Transverse colon (tissue), 4 donors: ENCODE measurements around the gene CABP7. TPM values are rescaled to one million over a fixed set of nuclear protein-coding genes. Genes with fewer than 3 reads are reported as not detected.

Experiments used
- DNase-seq: peaks from one replicate; pipeline ENCODE4 v3.0.0-alpha.2; 2019
- H3K27ac ChIP-seq, 4 donors: fragments of 200-600 bp; sonication (generic); 2 replicates each; pipeline ENCODE4 v1.5.1; 2016 to 2018; ENCODE audit warnings: inconsistent platforms in 4 of 4
- H3K27me3 ChIP-seq: fragments of 200-600 bp; sonication (generic); 2 replicates; pipeline ENCODE4 v1.5.1; 2017; ENCODE audit warnings: inconsistent platforms
- H3K36me3 ChIP-seq, 4 donors: fragments of 200-600 bp; sonication (generic); 2 replicates each; pipeline ENCODE4 v1.5.1; 2017 to 2019; ENCODE audit warnings: inconsistent platforms in 4 of 4
- H3K4me1 ChIP-seq, 4 donors: fragments of 200-600 bp; sonication (generic); 2 replicates each; pipeline ENCODE4 v1.5.1; 2017 to 2020; ENCODE audit warnings: inconsistent platforms in 4 of 4
- H3K4me3 ChIP-seq, 4 donors: fragments of 200-600 bp; sonication (generic); 1 replicate in 1 of 4; 2 replicates in 3 of 4; pipeline versions ENCODE4 v1.5.1 to v1.6.1; 2017 to 2019; ENCODE audit warnings: inconsistent platforms in 4 of 4
- H3K9me3 ChIP-seq, 2 donors: fragments of 200-600 bp; sonication (generic); 2 replicates each; pipeline ENCODE4 v1.5.1; 2017 to 2019; ENCODE audit warnings: inconsistent platforms in 2 of 2
- EP300 ChIP-seq: sonication (generic); formaldehyde crosslinking; IDR thresholded peaks from one replicate; pipeline ENCODE4 v1.6.1; 2017; ENCODE audit warnings: antibody characterized with exemption, low read depth
- POLR2A ChIP-seq: fragments of 450-650 bp; IDR thresholded peaks from one replicate; pipeline ENCODE4 v1.6.1; 2016; ENCODE audit warnings: antibody characterized with exemption, mild to moderate bottlenecking, moderate library complexity
- POLR2AphosphoS5 ChIP-seq, 3 donors: sonication (generic); formaldehyde crosslinking; IDR thresholded peaks; one replicate each; pipeline ENCODE4 v1.6.1; 2016; ENCODE audit warnings: antibody characterized with exemption in 3 of 3
- WGBS, 2 donors: methylation state at CpG; one replicate each; pipeline ENCODE4 v1.1.5; 2018; ENCODE audit warnings: low coverage in 1 of 2; 5-methylcytosine and 5-hydroxymethylcytosine counted together
- in situ Hi-C, 4 donors: fragments of 200-750 bp; cut with MboI; loops; one replicate each; pipeline versions ENCODE4 v1.15.0 to v1.15.1; 2017; ENCODE audit warnings: low sequenced_read_pairs in 3 of 4, low pct_ligation_motif_present in 1 of 4, low pct_unique_long_range_greater_than_20kb in 1 of 4
- intact Hi-C: fragments of 100-400 bp; cut with DNase I; formaldehyde crosslinking; loops from one replicate; pipeline ENCODE4 v1.15.1; 2023; ENCODE audit warnings: low total_unique reads
- total RNA-seq, 4 donors: library from RNA; depleted of rRNA; stranded (reverse); fragments of >200 nt; gene quantifications; one replicate each; pipeline ENCODE4 v1.1.0, GENCODE V29; 2016
- TF ChIP-seq, protein P1 (sequence below), 5 experiments: fragments of 200-600 bp in 3 of 5; fragments of 450-650 bp in 2 of 5; sonication (generic) in 3 of 5; IDR thresholded peaks; 1 replicate in 2 of 5; 2 replicates in 3 of 5; pipeline ENCODE4 v1.5.1; 2016 to 2017; ENCODE audit warnings: antibody characterized with exemption in 5 of 5, inconsistent platforms in 3 of 5, mild to moderate bottlenecking in 2 of 5, moderate library complexity in 1 of 5

Gene CABP7
- total RNA-seq, 4 donors from 2014 or later: not detected

DNA sequence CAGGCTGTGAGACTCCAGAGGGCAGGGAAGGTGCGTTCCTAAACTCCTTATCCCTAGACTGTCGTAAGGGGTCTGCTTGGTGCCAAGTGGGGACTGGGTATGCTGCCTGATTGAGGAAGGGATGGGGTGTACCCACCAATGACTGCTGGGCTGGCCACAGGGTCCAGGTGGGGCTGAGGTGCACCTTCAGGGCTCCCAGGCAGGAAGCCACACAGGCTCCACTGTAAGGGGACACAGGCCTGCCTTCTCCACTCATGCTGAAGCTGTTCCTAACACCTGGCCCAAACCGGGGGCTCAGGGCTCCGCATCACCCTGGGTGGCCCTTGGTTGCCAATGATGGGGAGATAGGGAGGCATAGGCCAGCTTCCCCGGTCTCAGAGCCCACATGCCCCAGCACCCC lies 20.4 kb downstream of the CABP7 start:
- H3K36me3 ChIP-seq: no peaks in the 10 kb centered on the region
- H3K4me1 ChIP-seq: no peaks in the 10 kb centered on the region
- H3K27ac ChIP-seq: no peak overlapping the region
- no peak overlapping the region for H3K4me3 ChIP-seq
- H3K27me3 ChIP-seq: no peaks in the 10 kb centered on the region
- intact Hi-C loops (no loop called here), in situ Hi-C loops (no loop called here)
- H3K9me3 ChIP-seq: no peaks in the 10 kb centered on the region
- DNase-seq: no peak
- WGBS, 2 donors: 92% methylated on average over 5 of the region's 5 CpGs; no CpG with 5 or more reads in 1 of the 2 donors
- TF ChIP-seq, protein P1, sequence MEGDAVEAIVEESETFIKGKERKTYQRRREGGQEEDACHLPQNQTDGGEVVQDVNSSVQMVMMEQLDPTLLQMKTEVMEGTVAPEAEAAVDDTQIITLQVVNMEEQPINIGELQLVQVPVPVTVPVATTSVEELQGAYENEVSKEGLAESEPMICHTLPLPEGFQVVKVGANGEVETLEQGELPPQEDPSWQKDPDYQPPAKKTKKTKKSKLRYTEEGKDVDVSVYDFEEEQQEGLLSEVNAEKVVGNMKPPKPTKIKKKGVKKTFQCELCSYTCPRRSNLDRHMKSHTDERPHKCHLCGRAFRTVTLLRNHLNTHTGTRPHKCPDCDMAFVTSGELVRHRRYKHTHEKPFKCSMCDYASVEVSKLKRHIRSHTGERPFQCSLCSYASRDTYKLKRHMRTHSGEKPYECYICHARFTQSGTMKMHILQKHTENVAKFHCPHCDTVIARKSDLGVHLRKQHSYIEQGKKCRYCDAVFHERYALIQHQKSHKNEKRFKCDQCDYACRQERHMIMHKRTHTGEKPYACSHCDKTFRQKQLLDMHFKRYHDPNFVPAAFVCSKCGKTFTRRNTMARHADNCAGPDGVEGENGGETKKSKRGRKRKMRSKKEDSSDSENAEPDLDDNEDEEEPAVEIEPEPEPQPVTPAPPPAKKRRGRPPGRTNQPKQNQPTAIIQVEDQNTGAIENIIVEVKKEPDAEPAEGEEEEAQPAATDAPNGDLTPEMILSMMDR (IDR thresholded peaks at IDR 0.05): no peak
- TF ChIP-seq POLR2AphosphoS5 (IDR thresholded peaks at IDR 0.05): no peak
- no peak for TF ChIP-seq EP300
- no peak for TF ChIP-seq POLR2A

GRCh38 chr22:29741926-29742325 lies 22.1 kb downstream of the CABP7 start:
- 93 to 100% methylated on average over 1 to 2 of the region's 2 CpGs for WGBS, 2 donors
- no peaks in the 10 kb centered on the region for H3K9me3 ChIP-seq
- H3K4me1 ChIP-seq: no peaks in the 10 kb centered on the region
- peaks cover 0 to 5% (median 0%) of the 10 kb centered on the region in 4 donors for H3K36me3 ChIP-seq
- TF ChIP-seq POLR2AphosphoS5 (IDR thresholded peaks at IDR 0.05): no peak
- TF ChIP-seq, protein P1 (IDR thresholded peaks at IDR 0.05): no peak
- no peak for TF ChIP-seq EP300
- TF ChIP-seq POLR2A: no peak
- in situ Hi-C loops: no loop called here
- no peak overlapping the region for H3K27ac ChIP-seq
- no peak overlapping the region for H3K4me3 ChIP-seq
- no peak for DNase-seq
- H3K27me3 ChIP-seq: no peaks in the 10 kb centered on the region
- intact Hi-C loops: no loop called here

DNA sequence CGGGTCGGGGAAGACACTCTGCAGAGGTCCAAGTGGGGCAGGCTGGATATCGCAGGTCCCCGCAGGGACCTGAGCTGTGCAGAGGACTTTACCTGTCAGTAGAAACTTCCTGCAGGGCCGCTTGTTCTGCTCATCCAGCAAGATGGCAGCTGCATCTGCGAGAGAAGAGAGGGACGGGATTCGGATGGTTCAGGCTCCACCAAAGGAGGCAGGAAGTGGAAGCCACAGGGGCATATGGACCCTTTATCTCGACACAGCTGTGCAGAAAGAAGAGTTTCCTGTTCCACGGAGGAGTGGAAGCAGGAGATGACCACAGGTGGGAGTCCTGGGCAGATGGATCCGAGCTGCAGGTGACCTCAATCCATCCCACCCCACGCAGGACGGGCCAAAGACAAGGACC lies 22.5 kb downstream of the CABP7 start:
- peaks cover 0 to 5% (median 0%) of the 10 kb centered on the region in 4 donors for H3K36me3 ChIP-seq
- in situ Hi-C loops: no loop called here

GRCh38 chr22:29744902-29745301 lies 25.1 kb downstream of the CABP7 start:
- in situ Hi-C loops: no loop called here
- WGBS, 2 donors: 80% methylated on average over 8 of the region's 8 CpGs; no CpG with 5 or more reads in 1 of the 2 donors
- no peak overlapping the region for H3K27ac ChIP-seq
- intact Hi-C loops: no loop called here
- H3K27me3 ChIP-seq: no peaks in the 10 kb centered on the region
- H3K9me3 ChIP-seq: no peaks in the 10 kb centered on the region
- peak; percentile 16 for DNase-seq
- H3K4me3 ChIP-seq: no peak overlapping the region
- H3K36me3 ChIP-seq: peaks cover 0 to 5% (median 0%) of the 10 kb centered on the region in 4 donors
- TF ChIP-seq EP300 (no peak), POLR2A (no peak), POLR2AphosphoS5 (IDR thresholded peaks at IDR 0.05) (no peak)
- TF ChIP-seq, protein P1 (IDR thresholded peaks at IDR 0.05): no peak
- H3K4me1 ChIP-seq: no peaks in the 10 kb centered on the region

More for the DNA sequence above, 22.5 kb downstream of the CABP7 start:
- Histone ChIP-seq H3K4me1 (no peaks in the 10 kb centered on the region), H3K27ac (no peak overlapping the region), H3K4me3 (no peak overlapping the region), H3K9me3 (no peaks in the 10 kb centered on the region), H3K27me3 (no peaks in the 10 kb centered on the region)
- WGBS, 2 donors: 82% methylated on average over 11 of the region's 13 CpGs; no CpG with 5 or more reads in 1 of the 2 donors
- no peak for DNase-seq
- TF ChIP-seq, protein P1 (IDR thresholded peaks at IDR 0.05): no peak
- TF ChIP-seq POLR2A (no peak), POLR2AphosphoS5 (IDR thresholded peaks at IDR 0.05) (no peak), EP300 (no peak)
- intact Hi-C loops: no loop called here
